Karpas-422 (cell line): ENCODE measurements around the gene MST1R. TPM values are rescaled to one million over a fixed set of nuclear protein-coding genes. Genes with fewer than 3 reads are reported as not detected.

ENCODE experiments used
- DNase-seq: peaks from one replicate; pipeline ENCODE4 v3.0.0-alpha.2; 2015
- H2AFZ ChIP-seq: fragments of 200-600 bp; sonication (generic); 2 replicates; pipeline ENCODE4 v1.6.1; 2014; ENCODE audit warnings: antibody characterized with exemption, low read length, mixed read lengths
- H3K27ac ChIP-seq: fragments of 200-600 bp; sonication (generic); 2 replicates; pipeline ENCODE4 v1.5.1; 2014; ENCODE audit warnings: mild to moderate bottlenecking, low read length, moderate library complexity
- H3K27me3 ChIP-seq: fragments of 200-600 bp; sonication (generic); 2 replicates; pipeline ENCODE4 v1.6.1; 2014; ENCODE audit warnings: low read length, mixed read lengths
- H3K36me3 ChIP-seq: fragments of 200-600 bp; sonication (generic); 2 replicates; pipeline ENCODE4 v1.6.1; 2014; ENCODE audit warnings: low read length, mixed read lengths; ENCODE audit not compliant: insufficient read depth
- H3K4me1 ChIP-seq: fragments of 200-600 bp; sonication (generic); 2 replicates; pipeline ENCODE4 v1.6.1; 2014; ENCODE audit warnings: mild to moderate bottlenecking, low read length, mixed read lengths
- H3K4me2 ChIP-seq: fragments of 200-600 bp; sonication (generic); 2 replicates; pipeline ENCODE4 v1.6.1; 2014; ENCODE audit warnings: low read length, low read depth, mild to moderate bottlenecking; ENCODE audit not compliant: poor library complexity, severe bottlenecking
- H3K4me3 ChIP-seq: fragments of 200-600 bp; sonication (generic); 2 replicates; pipeline ENCODE4 v1.5.1; 2014; ENCODE audit warnings: mild to moderate bottlenecking, antibody characterized with exemption, low read length, mixed read lengths
- H3K79me2 ChIP-seq: fragments of 200-600 bp; sonication (generic); 2 replicates; pipeline ENCODE4 v1.6.1; 2014; ENCODE audit warnings: mild to moderate bottlenecking, low read length, mixed read lengths
- H3K9ac ChIP-seq: fragments of 200-600 bp; sonication (generic); 2 replicates; pipeline ENCODE4 v1.6.0; 2014; ENCODE audit warnings: low read length
- H3K9me2 ChIP-seq: fragments of 200-600 bp; sonication (generic), shearing (Covaris generic); replicated peaks from 2 replicates; pipeline ENCODE4 v1.6.0; 2014; ENCODE audit warnings: mild to moderate bottlenecking, low read length, moderate library complexity; ENCODE audit not compliant: insufficient read depth
- H3K9me3 ChIP-seq: fragments of 300-700, 200-600 bp; sonication (generic); 2 replicates; pipeline ENCODE4 v1.6.1; 2014; ENCODE audit warnings: low read length, mixed read lengths
- H4K20me1 ChIP-seq: fragments of 200-600 bp; sonication (generic); 2 replicates; pipeline ENCODE4 v1.6.1; 2014; ENCODE audit warnings: mild to moderate bottlenecking, antibody characterized with exemption, low read length, low read depth; ENCODE audit not compliant: insufficient read depth
- total RNA-seq: library from RNA; depleted of rRNA; stranded (reverse); fragments of >200 nt; shearing (Covaris generic); gene quantifications from 2 replicates; pipeline ENCODE4 v1.2.3, GENCODE V29; 2014; ENCODE audit warnings: low replicate concordance

MST1R gene
- total RNA-seq, 1 experiment from 2014 or later = not detected

- peak overlapping the region; percentile 82 for H3K9ac ChIP-seq
- peak overlapping the region; percentile 95; the same call in 1 of the 2 replicates for H3K4me3 ChIP-seq
- no peaks in the 10 kb centered on the region for H3K9me2 ChIP-seq
- peaks cover 31% of the 10 kb centered on the region for H3K4me1 ChIP-seq
- no peaks in the 10 kb centered on the region for H4K20me1 ChIP-seq
- H3K27ac ChIP-seq = peak overlapping the region; percentile 70
- H3K4me2 ChIP-seq = peak overlapping the region; percentile 84
- H3K9me3 ChIP-seq = no peaks in the 10 kb centered on the region
- no peaks in the 10 kb centered on the region for H3K27me3 ChIP-seq
- H2AFZ ChIP-seq = peak overlapping the region; percentile 100
- peaks cover 11% of the 10 kb centered on the region for H3K79me2 ChIP-seq
- peak; percentile 73 for DNase-seq
- H3K36me3 ChIP-seq = no peaks in the 10 kb centered on the region
Measured at GRCh38 chr3:49930922-49931321, 27.2 kb upstream of the MST1R start.

- H3K9me2 ChIP-seq = no peaks in the 10 kb centered on the region
- H3K4me1 ChIP-seq = peaks cover 31% of the 10 kb centered on the region
- H2AFZ ChIP-seq = peak overlapping the region; percentile 100
- no peak for DNase-seq
- no peaks in the 10 kb centered on the region for H3K27me3 ChIP-seq
- peaks cover 16% of the 10 kb centered on the region for H3K79me2 ChIP-seq
- H3K4me3 ChIP-seq = peak overlapping the region; percentile 95
- H4K20me1 ChIP-seq = no peaks in the 10 kb centered on the region
- peak overlapping the region; percentile 82 for H3K9ac ChIP-seq
- H3K4me2 ChIP-seq = peak overlapping the region; percentile 84
- no peaks in the 10 kb centered on the region for H3K9me3 ChIP-seq
- no peaks in the 10 kb centered on the region for H3K36me3 ChIP-seq
- H3K27ac ChIP-seq = peak overlapping the region; percentile 70
Measured at GRCh38 chr3:49930168-49930690, 26.6 kb upstream of the MST1R start.

GRCh38 chr3:49929291-49930167, 25.9 kb upstream of the MST1R start, which contains the start of gene MON1A:
Gene MON1A, minus strand, starts transcription at chr3:49929811. Its CDS starts 16,465 bp downstream, at chr3:49913346.
- peak within 1 kb of the TSS; percentile 100 for H2AFZ ChIP-seq
- peak within 1 kb of the TSS; percentile 82 for H3K9ac ChIP-seq
- H3K27ac ChIP-seq = peak within 1 kb of the TSS; percentile 70
- DNase-seq = peak; percentile 96
- H3K4me3 ChIP-seq = peak within 1 kb of the TSS; percentile 95
- H3K36me3 ChIP-seq = no peaks in the 10 kb centered on the region
- H3K9me2 ChIP-seq = no peaks in the 10 kb centered on the region
- H4K20me1 ChIP-seq = no peaks in the 10 kb centered on the region
- H3K9me3 ChIP-seq = no peaks in the 10 kb centered on the region
- peaks cover 31% of the 10 kb centered on the region for H3K4me1 ChIP-seq
- peaks cover 16% of the 10 kb centered on the region for H3K79me2 ChIP-seq
- no peaks in the 10 kb centered on the region for H3K27me3 ChIP-seq
- H3K4me2 ChIP-seq = peak within 1 kb of the TSS; percentile 84

- Histone ChIP-seq H3K36me3 (no peaks in the 10 kb centered on the region), H4K20me1 (no peaks in the 10 kb centered on the region), H3K4me1 (peaks cover 31% of the 10 kb centered on the region), H3K9me2 (no peaks in the 10 kb centered on the region), H3K9me3 (no peaks in the 10 kb centered on the region), H3K27ac (peak overlapping the region; percentile 12; the same call in 1 of the 2 replicates), H3K4me2 (peak overlapping the region; percentile 84), H3K4me3 (peak overlapping the region; percentile 95), H3K27me3 (no peaks in the 10 kb centered on the region), H3K79me2 (peaks cover 16% of the 10 kb centered on the region), H2AFZ (no peak overlapping the region), H3K9ac (peak overlapping the region; percentile 82)
- no peak for DNase-seq
Measured at GRCh38 chr3:49928481-49929017, 24.9 kb upstream of the MST1R start.

GRCh38 chr3:49927798-49928197, 24.1 kb upstream of the MST1R start:
- Histone ChIP-seq H3K4me3 (no peak overlapping the region; the same call in 1 of the 2 replicates), H3K9me3 (no peaks in the 10 kb centered on the region), H2AFZ (no peak overlapping the region), H3K27me3 (no peaks in the 10 kb centered on the region), H3K9me2 (no peaks in the 10 kb centered on the region), H3K79me2 (peaks cover 16% of the 10 kb centered on the region), H4K20me1 (no peaks in the 10 kb centered on the region), H3K4me2 (peak overlapping the region; percentile 84), H3K4me1 (peaks cover 31% of the 10 kb centered on the region), H3K27ac (peak overlapping the region; percentile 12; the same call in 1 of the 2 replicates), H3K9ac (peak overlapping the region; percentile 82; the same call in 1 of the 2 replicates), H3K36me3 (no peaks in the 10 kb centered on the region)
- DNase-seq = no peak

GRCh38 chr3:49926117-49926728, 22.6 kb upstream of the MST1R start:
- no peaks in the 10 kb centered on the region for H3K27me3 ChIP-seq
- H3K9me3 ChIP-seq = no peaks in the 10 kb centered on the region
- H3K4me1 ChIP-seq = peaks cover 29% of the 10 kb centered on the region
- DNase-seq = no peak
- no peaks in the 10 kb centered on the region for H3K9me2 ChIP-seq
- no peak overlapping the region for H2AFZ ChIP-seq
- no peaks in the 10 kb centered on the region for H3K36me3 ChIP-seq
- H3K79me2 ChIP-seq = peaks cover 16% of the 10 kb centered on the region
- H3K4me2 ChIP-seq = no peak overlapping the region
- H3K4me3 ChIP-seq = no peak overlapping the region
- H3K27ac ChIP-seq = no peak overlapping the region
- H3K9ac ChIP-seq = no peak overlapping the region
- no peaks in the 10 kb centered on the region for H4K20me1 ChIP-seq

GRCh38 chr3:49925485-49925884, 21.8 kb upstream of the MST1R start:
- Histone ChIP-seq H3K9me3 (no peaks in the 10 kb centered on the region), H3K9ac (no peak overlapping the region), H3K79me2 (peaks cover 16% of the 10 kb centered on the region), H2AFZ (no peak overlapping the region), H3K4me2 (no peak overlapping the region), H3K4me1 (peaks cover 22% of the 10 kb centered on the region), H3K9me2 (no peaks in the 10 kb centered on the region), H3K4me3 (no peak overlapping the region), H3K36me3 (no peaks in the 10 kb centered on the region), H3K27ac (no peak overlapping the region), H3K27me3 (no peaks in the 10 kb centered on the region), H4K20me1 (no peaks in the 10 kb centered on the region)
- DNase-seq = no peak

- Histone ChIP-seq H3K27ac (no peak overlapping the region), H3K4me3 (no peak overlapping the region), H3K27me3 (no peaks in the 10 kb centered on the region), H2AFZ (no peak overlapping the region), H3K9me2 (no peaks in the 10 kb centered on the region), H3K9me3 (no peaks in the 10 kb centered on the region), H3K9ac (no peak overlapping the region), H3K4me2 (no peak overlapping the region), H3K79me2 (peaks cover 16% of the 10 kb centered on the region), H3K36me3 (no peaks in the 10 kb centered on the region), H4K20me1 (no peaks in the 10 kb centered on the region), H3K4me1 (peaks cover 14% of the 10 kb centered on the region)
- no peak for DNase-seq
Measured at GRCh38 chr3:49924683-49925082, 21.0 kb upstream of the MST1R start.
